HEK293 (cell line): ENCODE measurements around the gene LECT2.

Experiments used
- CTCF ChIA-PET: fragments of 350-600 bp; formaldehyde crosslinking; extraction: SDS; loops from one replicate; lab custom pipeline; 2021; ENCODE audit warnings: antibody characterized with exemption; lab: Yijun Ruan, JAX
- POLR2A ChIA-PET: fragments of 300-600 bp; formaldehyde crosslinking; extraction: SDS; loops from one replicate; lab custom pipeline; 2020; ENCODE audit warnings: antibody characterized with exemption, inconsistent platforms; lab: Yijun Ruan, JAX
- H3K27ac ChIP-seq: fragments of 200-500 bp; sonication (Bioruptor generic); 2 replicates; pipeline ENCODE4 v1.5.1; 2014; ENCODE audit warnings: low read depth, low read length, control low read depth, inconsistent platforms; ENCODE audit errors: extremely low read depth
- H3K36me3 ChIP-seq, 2 experiments: fragments of 200-500 bp in 1 of 2; sonication (Bioruptor generic) in 1 of 2; 1 replicate in 1 of 2; 2 replicates in 1 of 2; pipeline ENCODE4 v1.5.1; 2014 to 2017; ENCODE audit warnings: inconsistent platforms in 2 of 2, low read length in 2 of 2; ENCODE audit not compliant: control insufficient read depth in 2 of 2, insufficient read depth in 1 of 2
- H3K4me1 ChIP-seq: fragments of 200-500 bp; sonication (Bioruptor generic); 2 replicates; pipeline ENCODE4 v1.5.1; 2014; ENCODE audit warnings: mild to moderate bottlenecking, low read length, inconsistent platforms; ENCODE audit not compliant: control insufficient read depth, insufficient read depth
- H3K4me3 ChIP-seq: 2 replicates; pipeline ENCODE4 v1.5.1; 2011; ENCODE audit warnings: low read depth, mild to moderate bottlenecking, control low read depth, low read length, moderate library complexity
- H3K9me3 ChIP-seq: fragments of 200-500 bp; sonication (Bioruptor generic); 2 replicates; pipeline ENCODE4 v1.5.1; 2014; ENCODE audit warnings: low read depth, low read length, inconsistent platforms; ENCODE audit not compliant: control insufficient read depth, insufficient read depth
- BCL11A ChIP-seq: fragments of 450-650 bp; formaldehyde crosslinking; IDR thresholded peaks from 2 replicates; pipeline ENCODE4 v1.5.1; 2016; ENCODE audit warnings: low read depth, missing biosample characterization, missing genetic modification characterization
- GLI2 ChIP-seq: fragments of 450-650 bp; formaldehyde crosslinking; IDR thresholded peaks from 2 replicates; pipeline ENCODE4; 2017; ENCODE audit warnings: missing biosample characterization, missing genetic modification characterization, low read depth, borderline replicate concordance
- HOXD13 ChIP-seq: sonication (generic); formaldehyde crosslinking; IDR thresholded peaks from 2 replicates; pipeline ENCODE4 v1.8.0; 2022; ENCODE audit warnings: missing genetic modification reagents, borderline replicate concordance
- INSM2 ChIP-seq: fragments of 450-650 bp; formaldehyde crosslinking; IDR thresholded peaks from 2 replicates; pipeline ENCODE4 v1.5.1; 2016; ENCODE audit warnings: missing biosample characterization, missing genetic modification characterization
- MEIS1 ChIP-seq: sonication (generic); formaldehyde crosslinking; IDR thresholded peaks from 2 replicates; pipeline ENCODE4 v1.8.1; 2022; ENCODE audit warnings: missing genetic modification reagents, mild to moderate bottlenecking, borderline replicate concordance
- SP7 ChIP-seq: fragments of 450-650 bp; formaldehyde crosslinking; IDR thresholded peaks from 2 replicates; pipeline ENCODE4 v1.5.1; 2016; ENCODE audit warnings: missing biosample characterization, missing genetic modification characterization
- ZBTB20 ChIP-seq: fragments of 450-650 bp; formaldehyde crosslinking; IDR thresholded peaks from 2 replicates; pipeline ENCODE4 v1.5.1; 2016; ENCODE audit warnings: missing biosample characterization, missing genetic modification characterization
- ZNF140 ChIP-seq: fragments of 450-650 bp; formaldehyde crosslinking; IDR thresholded peaks from 2 replicates; pipeline ENCODE4 v1.5.1; 2016; ENCODE audit warnings: missing biosample characterization, missing genetic modification characterization
- ZNF146 ChIP-seq: fragments of 450-650 bp; formaldehyde crosslinking; IDR thresholded peaks from 2 replicates; pipeline ENCODE4 v1.5.1; 2016; ENCODE audit warnings: missing biosample characterization, missing genetic modification characterization
- ZNF174 ChIP-seq: fragments of 450-650 bp; formaldehyde crosslinking; IDR thresholded peaks from 2 replicates; pipeline ENCODE4 v1.5.0; 2017; ENCODE audit warnings: missing biosample characterization, mild to moderate bottlenecking, missing genetic modification characterization
- ZNF175 ChIP-seq: fragments of 450-650 bp; formaldehyde crosslinking; IDR thresholded peaks from 2 replicates; pipeline ENCODE4 v1.5.1; 2016; ENCODE audit warnings: missing biosample characterization, missing genetic modification characterization
- ZNF223 ChIP-seq: fragments of 450-650 bp; formaldehyde crosslinking; IDR thresholded peaks from 2 replicates; pipeline ENCODE4 v1.5.1; 2016; ENCODE audit warnings: missing biosample characterization, missing genetic modification characterization
- ZNF423 ChIP-seq: fragments of 450-650 bp; formaldehyde crosslinking; IDR thresholded peaks from 2 replicates; pipeline ENCODE4 v1.5.1; 2016; ENCODE audit warnings: missing biosample characterization, missing genetic modification characterization
- ZNF426 ChIP-seq: fragments of 450-650 bp; formaldehyde crosslinking; IDR thresholded peaks from 2 replicates; pipeline ENCODE4 v1.5.1; 2017; ENCODE audit warnings: missing biosample characterization, missing genetic modification characterization, mild to moderate bottlenecking, inconsistent platforms, moderate library complexity
- ZNF510 ChIP-seq: fragments of 450-650 bp; formaldehyde crosslinking; IDR thresholded peaks from 2 replicates; pipeline ENCODE4 v1.5.1; 2018; ENCODE audit warnings: mild to moderate bottlenecking, missing genetic modification characterization, missing biosample characterization; ENCODE audit not compliant: insufficient replicate concordance
- ZNF555 ChIP-seq: fragments of 450-650 bp; formaldehyde crosslinking; conservative IDR thresholded peaks from 2 replicates; pipeline ENCODE4 v1.5.1; 2017; ENCODE audit warnings: missing biosample characterization, mild to moderate bottlenecking, missing genetic modification characterization, inconsistent platforms
- ZNF571 ChIP-seq: fragments of 450-650 bp; formaldehyde crosslinking; IDR thresholded peaks from 2 replicates; pipeline ENCODE4 v1.5.0; 2017; ENCODE audit warnings: missing biosample characterization, missing genetic modification characterization
- ZNF629 ChIP-seq: fragments of 450-650 bp; formaldehyde crosslinking; IDR thresholded peaks from 2 replicates; pipeline ENCODE4 v1.5.1; 2017; ENCODE audit warnings: missing biosample characterization, missing genetic modification characterization
- TF ChIP-seq, protein P1 (sequence below): fragments of 450-650 bp; formaldehyde crosslinking; IDR thresholded peaks from 2 replicates; pipeline ENCODE4 v1.5.1; 2017; ENCODE audit warnings: missing biosample characterization, missing genetic modification characterization
- TF ChIP-seq, protein P2 (sequence below): fragments of 450-650 bp; formaldehyde crosslinking; IDR thresholded peaks from 2 replicates; pipeline ENCODE4 v1.5.1; 2016; ENCODE audit warnings: missing biosample characterization, missing genetic modification characterization
- TF ChIP-seq, protein P3 (sequence below): fragments of 450-650 bp; formaldehyde crosslinking; IDR thresholded peaks from 2 replicates; pipeline ENCODE4 v1.5.1; 2016; ENCODE audit warnings: missing biosample characterization, missing genetic modification characterization
- TF ChIP-seq, protein P4 (sequence below): fragments of 450-650 bp; formaldehyde crosslinking; IDR thresholded peaks from 2 replicates; pipeline ENCODE4 v1.5.1; 2016; ENCODE audit warnings: missing biosample characterization, missing genetic modification characterization

Gene LECT2

GRCh38 chr5:135953850-135954249, 933 bp downstream of the LECT2 start (continued):
- TF ChIP-seq, protein P1, sequence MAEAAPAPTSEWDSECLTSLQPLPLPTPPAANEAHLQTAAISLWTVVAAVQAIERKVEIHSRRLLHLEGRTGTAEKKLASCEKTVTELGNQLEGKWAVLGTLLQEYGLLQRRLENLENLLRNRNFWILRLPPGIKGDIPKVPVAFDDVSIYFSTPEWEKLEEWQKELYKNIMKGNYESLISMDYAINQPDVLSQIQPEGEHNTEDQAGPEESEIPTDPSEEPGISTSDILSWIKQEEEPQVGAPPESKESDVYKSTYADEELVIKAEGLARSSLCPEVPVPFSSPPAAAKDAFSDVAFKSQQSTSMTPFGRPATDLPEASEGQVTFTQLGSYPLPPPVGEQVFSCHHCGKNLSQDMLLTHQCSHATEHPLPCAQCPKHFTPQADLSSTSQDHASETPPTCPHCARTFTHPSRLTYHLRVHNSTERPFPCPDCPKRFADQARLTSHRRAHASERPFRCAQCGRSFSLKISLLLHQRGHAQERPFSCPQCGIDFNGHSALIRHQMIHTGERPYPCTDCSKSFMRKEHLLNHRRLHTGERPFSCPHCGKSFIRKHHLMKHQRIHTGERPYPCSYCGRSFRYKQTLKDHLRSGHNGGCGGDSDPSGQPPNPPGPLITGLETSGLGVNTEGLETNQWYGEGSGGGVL (tag by site-specific recombination), result no peak
- TF ChIP-seq ZNF423 (tag by site-specific recombination), result no peak

DNA sequence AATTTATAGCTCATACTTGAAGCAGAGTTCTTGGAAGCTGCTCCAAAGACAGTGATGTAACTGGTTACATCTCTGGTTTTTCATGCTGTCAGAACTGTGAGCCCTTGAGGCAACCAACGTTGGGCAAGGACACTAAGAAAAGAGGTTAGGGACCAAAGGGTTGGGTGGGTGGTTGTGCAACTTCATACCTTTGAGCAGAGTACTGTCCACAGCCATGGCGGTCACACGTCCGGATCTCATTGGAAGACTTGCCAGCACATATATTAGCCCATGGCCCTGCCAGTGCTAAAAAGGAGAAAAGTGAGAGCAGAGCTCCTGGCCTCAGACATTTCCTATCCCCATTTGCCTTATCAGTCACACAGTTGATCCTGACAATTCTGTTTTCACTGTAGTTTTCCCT, 2.1 kb downstream of the LECT2 start:
- Histone ChIP-seq H3K27ac (no peak overlapping the region), H3K4me1 (no peaks in the 10 kb centered on the region), H3K9me3 (no peaks in the 10 kb centered on the region), H3K4me3 (no peak overlapping the region), H3K36me3 (no peaks in the 10 kb centered on the region)
- ChIA-PET POLR2A (no interaction called here), CTCF (interaction anchor here (0.6 to 1.3 kb wide), 5 partner anchors 14 to 259 kb away, joined by 3 read pairs; no protein-coding TSS in a partner anchor)
- TF ChIP-seq ZBTB20 (tag by site-specific recombination), result no peak
- no peak for TF ChIP-seq INSM2
- TF ChIP-seq, protein P2, sequence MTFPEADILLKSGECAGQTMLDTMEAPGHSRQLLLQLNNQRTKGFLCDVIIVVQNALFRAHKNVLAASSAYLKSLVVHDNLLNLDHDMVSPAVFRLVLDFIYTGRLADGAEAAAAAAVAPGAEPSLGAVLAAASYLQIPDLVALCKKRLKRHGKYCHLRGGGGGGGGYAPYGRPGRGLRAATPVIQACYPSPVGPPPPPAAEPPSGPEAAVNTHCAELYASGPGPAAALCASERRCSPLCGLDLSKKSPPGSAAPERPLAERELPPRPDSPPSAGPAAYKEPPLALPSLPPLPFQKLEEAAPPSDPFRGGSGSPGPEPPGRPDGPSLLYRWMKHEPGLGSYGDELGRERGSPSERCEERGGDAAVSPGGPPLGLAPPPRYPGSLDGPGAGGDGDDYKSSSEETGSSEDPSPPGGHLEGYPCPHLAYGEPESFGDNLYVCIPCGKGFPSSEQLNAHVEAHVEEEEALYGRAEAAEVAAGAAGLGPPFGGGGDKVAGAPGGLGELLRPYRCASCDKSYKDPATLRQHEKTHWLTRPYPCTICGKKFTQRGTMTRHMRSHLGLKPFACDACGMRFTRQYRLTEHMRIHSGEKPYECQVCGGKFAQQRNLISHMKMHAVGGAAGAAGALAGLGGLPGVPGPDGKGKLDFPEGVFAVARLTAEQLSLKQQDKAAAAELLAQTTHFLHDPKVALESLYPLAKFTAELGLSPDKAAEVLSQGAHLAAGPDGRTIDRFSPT, result no peak
- TF ChIP-seq ZNF555, result no peak
- no peak for TF ChIP-seq GLI2
- TF ChIP-seq ZNF426 (tag by site-specific recombination), result no peak
- no peak for TF ChIP-seq HOXD13 (CRISPR knock-in tag)
- TF ChIP-seq, protein P3, sequence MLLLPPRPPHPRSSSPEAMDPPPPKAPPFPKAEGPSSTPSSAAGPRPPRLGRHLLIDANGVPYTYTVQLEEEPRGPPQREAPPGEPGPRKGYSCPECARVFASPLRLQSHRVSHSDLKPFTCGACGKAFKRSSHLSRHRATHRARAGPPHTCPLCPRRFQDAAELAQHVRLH (tag by site-specific recombination), result no peak
- no peak for TF ChIP-seq MEIS1 (CRISPR knock-in tag)
- TF ChIP-seq, protein P4, sequence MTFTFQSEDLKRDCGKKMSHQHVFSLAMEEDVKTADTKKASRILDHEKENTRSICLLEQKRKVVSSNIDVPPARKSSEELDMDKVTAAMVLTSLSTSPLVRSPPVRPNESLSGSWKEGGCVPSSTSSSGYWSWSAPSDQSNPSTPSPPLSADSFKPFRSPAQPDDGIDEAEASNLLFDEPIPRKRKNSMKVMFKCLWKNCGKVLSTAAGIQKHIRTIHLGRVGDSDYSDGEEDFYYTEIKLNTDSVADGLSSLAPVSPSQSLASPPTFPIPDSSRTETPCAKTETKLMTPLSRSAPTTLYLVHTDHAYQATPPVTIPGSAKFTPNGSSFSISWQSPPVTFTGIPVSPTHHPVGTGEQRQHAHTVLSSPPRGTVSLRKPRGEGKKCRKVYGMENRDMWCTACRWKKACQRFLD (tag by site-specific recombination), result no peak
- no peak for TF ChIP-seq SP7
- no peak for TF ChIP-seq ZNF140 (tag by site-specific recombination)
- no peak for TF ChIP-seq ZNF571
- no peak for TF ChIP-seq ZNF510 (tag by site-specific recombination)
- no peak for TF ChIP-seq ZNF175
- TF ChIP-seq ZNF146 (tag by site-specific recombination), result no peak
- no peak for TF ChIP-seq BCL11A
- no peak for TF ChIP-seq ZNF223 (tag by site-specific recombination)
- no peak for TF ChIP-seq ZNF174 (tag by site-specific recombination)
- TF ChIP-seq ZNF629 (tag by site-specific recombination), result no peak
